H1 (cell line): ENCODE results near the gene OGT. TPM values are rescaled to one million over a fixed set of nuclear protein-coding genes. Genes with fewer than 3 reads are reported as not detected.

Experiments used
- CEBPB ChIP-seq: IDR thresholded peaks from 2 replicates; pipeline ENCODE4 v1.6.1; 2012; ENCODE audit warnings: low read depth, low read length
- SAP30 ChIP-seq: fragments of 300-600 bp; sonication (generic); IDR thresholded peaks from 2 replicates; pipeline ENCODE4 v1.7.1; 2012; ENCODE audit warnings: low read length, moderate library complexity, mild to moderate bottlenecking, inconsistent platforms; ENCODE audit not compliant: insufficient read depth, insufficient replicate concordance
- polyA plus RNA-seq, 7 experiments: library from polyadenylated mRNA; depleted of rRNA in 3 of 7; stranded (reverse) in 5 of 7; unstranded in 2 of 7; fragments of >200 nt in 5 of 7; fragments of 200-250 nt in 2 of 7; gene quantifications; 1 replicate in 5 of 7; 2 replicates in 1 of 7; 4 replicates in 1 of 7; pipeline versions ENCODE4 v1.2.1 to v1.2.3, GENCODE V29; 2011 to 2013; ENCODE audit warnings: missing spikeins in 2 of 7, mixed read lengths in 2 of 7
- total RNA-seq: library from RNA; stranded (reverse); fragmentation: NEBNext Ultra II Directional; extraction: Animal tissue kit (Norgen Biotek cat#: 25700); gene quantifications from 2 replicates; pipeline ENCODE4 v1.2.1, GENCODE V29; 2021

The OGT gene
- total and polyA plus RNA-seq, 2 of the 8 experiments (the other 6 are each of a cell fraction or from before 2014, with no cell fraction given) = 130 to 169 TPM

DNA sequence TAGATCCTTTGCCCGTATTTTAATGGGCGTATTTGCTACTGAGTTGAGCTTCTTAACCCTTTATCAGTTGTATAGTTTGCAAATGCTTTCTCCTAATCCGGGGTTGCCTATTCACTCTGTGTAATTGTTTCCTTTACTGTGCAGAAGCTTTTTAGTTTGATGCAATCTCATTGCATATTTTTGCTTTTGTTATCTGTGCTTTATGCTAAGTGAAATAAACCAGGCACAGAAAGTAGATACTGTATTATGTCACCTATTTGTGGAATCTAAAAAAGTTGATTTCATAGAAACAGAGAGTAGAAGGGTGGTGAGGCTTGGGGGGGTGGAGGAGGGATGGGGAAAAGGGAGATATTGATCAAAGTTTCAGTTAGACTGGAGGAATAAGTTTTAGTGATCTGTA, 17.7 kb downstream of the OGT start (continued):
- TF ChIP-seq SAP30 = no peak
- no peak for TF ChIP-seq CEBPB
